Caco-2 (cell line): ENCODE data around the gene RGL4. TPM values are rescaled to one million over a fixed set of nuclear protein-coding genes. Genes with fewer than 3 reads are reported as not detected.
"Not testable (repeated sequence)": the region's sequence is repeated elsewhere in the genome, so short reads cannot be mapped to it uniquely, and the experiment has no call there.

Source experiments
- BruUV-seq: library from RNA; stranded (reverse); fragments of 400-500 nt; replicated peaks from 2 replicates; lab custom pipeline; 2021; lab: Mats Ljungman, UMichigan
- CTCF ChIA-PET: fragments of 300-600 bp; sonication (Branson Sonifier 250); formaldehyde crosslinking; loops from one replicate; lab custom pipeline; 2022; ENCODE audit warnings: antibody characterized with exemption; lab: Charles Lee
- POLR2A ChIA-PET: fragments of 300-600 bp; sonication (Branson Sonifier 250); formaldehyde crosslinking; loops from one replicate; lab custom pipeline; 2022; ENCODE audit warnings: antibody characterized with exemption; lab: Charles Lee
- DNase-seq, 2 experiments: peaks; one replicate each; pipeline versions ENCODE4 v3.0.0 to v3.0.0-alpha.2; 2020 to 2022
- H3K27me3 ChIP-seq: replicated peaks from 2 replicates; pipeline ENCODE4 v1.6.0; 2011; ENCODE audit warnings: low read length; ENCODE audit not compliant: control insufficient read depth, insufficient read depth
- H3K36me3 ChIP-seq: 2 replicates; pipeline ENCODE4 v1.5.1; 2011; ENCODE audit warnings: low read length; ENCODE audit not compliant: control insufficient read depth, insufficient read depth
- H3K4me1 ChIP-seq: fragments of 250-450 bp; sonication (Bioruptor Pico); 2 replicates; pipeline ENCODE4 v1.5.1; 2020; ENCODE audit warnings: mild to moderate bottlenecking
- H3K4me3 ChIP-seq: 2 replicates; pipeline ENCODE4 v1.5.1; 2011; ENCODE audit warnings: low read depth, mild to moderate bottlenecking, control low read depth, low read length
- H3K9me3 ChIP-seq: fragments of 250-450 bp; sonication (Bioruptor Pico); 2 replicates; pipeline ENCODE4 v1.5.1; 2020; ENCODE audit warnings: mild to moderate bottlenecking, moderate library complexity
- H3K27ac Mint-ChIP-seq: one replicate; pipeline ENCODE4 v1.8.0; 2022; ENCODE audit warnings: mixed read lengths; ENCODE audit not compliant: unreplicated experiment
- H3K27me3 Mint-ChIP-seq: one replicate; pipeline ENCODE4 v1.8.0; 2022; ENCODE audit warnings: mixed read lengths; ENCODE audit not compliant: insufficient read depth, unreplicated experiment
- H3K36me3 Mint-ChIP-seq: one replicate; pipeline ENCODE4 v1.8.0; 2022; ENCODE audit warnings: mild to moderate bottlenecking, mixed read lengths; ENCODE audit not compliant: insufficient read depth, unreplicated experiment
- H3K4me1 Mint-ChIP-seq: one replicate; pipeline ENCODE4 v1.8.0; 2022; ENCODE audit warnings: low read depth, mixed read lengths; ENCODE audit not compliant: unreplicated experiment
- H3K4me3 Mint-ChIP-seq: one replicate; pipeline ENCODE4 v1.8.0; 2022; ENCODE audit warnings: mild to moderate bottlenecking, moderate library complexity, mixed read lengths; ENCODE audit not compliant: unreplicated experiment
- H3K9me3 Mint-ChIP-seq: one replicate; pipeline ENCODE4 v1.8.0; 2022; ENCODE audit warnings: mixed read lengths; ENCODE audit not compliant: unreplicated experiment
- CTCF ChIP-seq, 2 experiments: fragments of 200-600 bp in 1 of 2; IDR thresholded peaks; 1 replicate in 1 of 2; 2 replicates in 1 of 2; pipeline versions ENCODE4 v1.5.1 to v1.8.0; 2011 to 2022; ENCODE audit warnings: antibody characterized with exemption in 1 of 2, control low read depth in 1 of 2, inconsistent platforms in 1 of 2, low read depth in 1 of 2, low read length in 1 of 2, mild to moderate bottlenecking in 1 of 2, moderate library complexity in 1 of 2; ENCODE audit not compliant: insufficient read depth in 1 of 2, severe bottlenecking in 1 of 2, unreplicated experiment in 1 of 2
- intact Hi-C: fragments of 100-400 bp; cut with micrococcal nuclease; formaldehyde crosslinking; loops from one replicate; pipeline ENCODE4 v1.10.0; 2022; ENCODE audit not compliant: unreplicated experiment
- total RNA-seq: library from RNA; stranded (reverse); gene quantifications from 2 replicates; pipeline ENCODE4 v1.2.3, GENCODE V29; 2022

Gene RGL4
- total RNA-seq, 1 experiment from 2014 or later = not detected

- POLR2A ChIA-PET = no interaction called here
- Histone ChIP-seq H3K27me3 (no peaks in the 10 kb centered on the region), H3K36me3 (no peaks in the 10 kb centered on the region), H3K4me1 (peaks cover 4% of the 10 kb centered on the region; the same call in 1 of the 2 replicates), H3K9me3 (no peaks in the 10 kb centered on the region), H3K4me3 (no peak overlapping the region)
- H3K27ac Mint-ChIP-seq = no peak overlapping the region
- no peak for TF ChIP-seq CTCF (IDR thresholded peaks at IDR 0.05; ENCODE audit: insufficient read depth in 1 of 2, low read depth in 1 of 2, low read length in 1 of 2, severe bottlenecking in 1 of 2, unreplicated experiment in 1 of 2)
- CTCF ChIA-PET = no interaction called here
- no peaks in the 10 kb centered on the region for H3K27me3 Mint-ChIP-seq
- no peaks in the 10 kb centered on the region for H3K9me3 Mint-ChIP-seq
- BruUV-seq = no TSS peak
- H3K36me3 Mint-ChIP-seq = peaks cover 3% of the 10 kb centered on the region
- intact Hi-C loops = no loop called here
- no peak for DNase-seq
- H3K4me1 Mint-ChIP-seq = no peaks in the 10 kb centered on the region
- no peak overlapping the region for H3K4me3 Mint-ChIP-seq
These were observed 31.3 kb downstream of the RGL4 start for GRCh38 chr22:23722160-23722559.

GRCh38 chr22:23722724-23723123 is 31.9 kb downstream of the RGL4 start:
- H3K36me3 Mint-ChIP-seq = no peaks in the 10 kb centered on the region
- CTCF ChIA-PET = no interaction called here
- H3K9me3 Mint-ChIP-seq = no peaks in the 10 kb centered on the region
- BruUV-seq = no TSS peak
- TF ChIP-seq CTCF (IDR thresholded peaks at IDR 0.05; ENCODE audit: insufficient read depth in 1 of 2, low read depth in 1 of 2, low read length in 1 of 2, severe bottlenecking in 1 of 2, unreplicated experiment in 1 of 2) = no peak
- DNase-seq = no peak
- Histone ChIP-seq H3K9me3 (no peaks in the 10 kb centered on the region), H3K4me3 (no peak overlapping the region), H3K27me3 (no peaks in the 10 kb centered on the region), H3K36me3 (no peaks in the 10 kb centered on the region), H3K4me1 (no peaks in the 10 kb centered on the region)
- POLR2A ChIA-PET = no interaction called here
- H3K4me1 Mint-ChIP-seq = no peaks in the 10 kb centered on the region
- no peaks in the 10 kb centered on the region for H3K27me3 Mint-ChIP-seq
- intact Hi-C loops = no loop called here
- H3K27ac Mint-ChIP-seq = no peak overlapping the region
- H3K4me3 Mint-ChIP-seq = no peak overlapping the region

GRCh38 chr22:23728108-23728507 is 37.3 kb downstream of the RGL4 start:
- CTCF ChIA-PET, H3K27ac Mint-ChIP-seq, intact Hi-C loops, H3K9me3 Mint-ChIP-seq, H3K36me3 Mint-ChIP-seq, H3K9me3 ChIP-seq, DNase-seq, H3K4me3 Mint-ChIP-seq, H3K27me3 Mint-ChIP-seq, BruUV-seq, H3K4me1 ChIP-seq, H3K36me3 ChIP-seq, H3K4me1 Mint-ChIP-seq, H3K4me3 ChIP-seq, POLR2A ChIA-PET, H3K27me3 ChIP-seq: not testable (repeated sequence)

GRCh38 chr22:23737696-23738095 is 46.9 kb downstream of the RGL4 start:
- intact Hi-C loops = no loop called here
- no peak for DNase-seq
- Histone ChIP-seq H3K4me1 (no peaks in the 10 kb centered on the region), H3K9me3 (no peaks in the 10 kb centered on the region), H3K4me3 (no peak overlapping the region), H3K27me3 (no peaks in the 10 kb centered on the region), H3K36me3 (no peaks in the 10 kb centered on the region)
- POLR2A ChIA-PET = no interaction called here
- no TSS peak for BruUV-seq
- no peaks in the 10 kb centered on the region for H3K27me3 Mint-ChIP-seq
- CTCF ChIA-PET = interaction anchor here (1.6 kb wide), 1 partner anchor 112 kb away, joined by 5 read pairs; no protein-coding TSS in a partner anchor
- H3K9me3 Mint-ChIP-seq = no peaks in the 10 kb centered on the region
- H3K4me3 Mint-ChIP-seq = no peak overlapping the region
- H3K27ac Mint-ChIP-seq = no peak overlapping the region
- H3K36me3 Mint-ChIP-seq = no peaks in the 10 kb centered on the region
- TF ChIP-seq CTCF (IDR thresholded peaks at IDR 0.05; ENCODE audit: insufficient read depth in 1 of 2, low read depth in 1 of 2, low read length in 1 of 2, severe bottlenecking in 1 of 2, unreplicated experiment in 1 of 2) = no peak
- no peaks in the 10 kb centered on the region for H3K4me1 Mint-ChIP-seq
